ENCODE measurements around the gene FOXA1.
A peak's percentile ranks its signal among the peaks of the same experiment; 100 is the strongest.

Gene FOXA1

DNA sequence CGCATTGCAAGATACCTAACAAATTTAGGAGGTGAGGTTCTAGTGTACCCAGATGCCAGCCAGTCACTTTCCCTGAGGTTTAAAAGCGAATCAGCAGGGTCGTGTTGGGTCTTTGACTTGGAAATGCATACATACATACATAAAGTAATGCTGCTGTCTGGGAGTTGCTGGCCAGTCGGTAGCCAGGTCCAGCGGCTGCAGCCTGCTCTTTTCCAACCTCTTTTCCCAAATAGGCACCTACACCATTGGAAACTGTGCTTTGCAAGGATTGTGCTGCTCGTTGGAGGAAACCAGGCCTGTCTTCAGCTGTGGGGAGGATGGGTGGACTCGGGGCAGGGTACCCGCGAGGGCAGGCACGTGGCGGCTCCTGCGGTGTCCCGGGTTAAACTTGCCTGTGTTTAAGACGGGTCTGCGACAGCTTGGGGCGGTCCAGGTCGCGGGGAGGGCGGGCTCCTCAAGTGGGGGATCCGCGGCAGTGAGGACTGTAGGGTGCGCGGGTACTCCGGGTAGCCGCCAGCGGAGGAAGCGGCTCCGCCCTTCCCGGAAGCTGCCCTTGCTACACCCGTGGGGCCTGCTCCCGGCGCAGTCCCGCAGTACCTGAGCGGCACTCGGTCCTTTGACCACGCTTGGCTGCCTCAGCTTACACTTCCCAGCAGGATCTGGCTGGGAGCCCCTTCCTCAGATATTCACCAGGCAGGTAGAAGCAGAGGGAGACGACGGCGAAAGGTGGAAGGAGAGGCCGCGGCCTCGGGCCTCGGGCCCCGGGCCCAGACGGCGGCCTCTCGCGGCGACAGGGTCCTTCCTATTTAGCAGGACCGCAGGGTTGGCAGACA lies 3.1 kb upstream of the FOXA1 start:
- no peak for DNase-seq (ENCODE audit: extremely low read depth, low read depth)
- TF ChIP-seq CTCF (IDR thresholded peaks at IDR 0.05; ENCODE audit: low read depth, low read length): no peak

DNA sequence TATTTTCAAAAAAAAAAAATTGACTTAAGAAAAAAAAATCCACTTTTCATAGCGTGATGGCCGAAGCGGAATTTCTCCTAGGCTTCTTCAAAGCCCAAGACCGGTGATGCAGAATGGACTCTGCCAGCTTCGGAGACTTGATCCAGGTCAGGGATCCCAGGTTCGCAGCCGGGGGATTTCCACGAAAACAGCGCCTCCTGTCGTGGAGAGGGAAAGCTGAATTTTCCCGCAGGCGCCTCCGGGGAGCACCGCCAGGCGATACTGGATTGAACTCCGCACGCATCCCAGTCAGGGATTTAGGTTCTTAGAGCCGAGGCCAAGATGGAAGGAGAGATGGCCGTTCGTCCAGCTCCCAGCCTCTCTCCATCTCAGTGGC lies 2.5 kb upstream of the FOXA1 start:
- DNase-seq (ENCODE audit: extremely low read depth, low read depth): no peak
- TF ChIP-seq CTCF (IDR thresholded peaks at IDR 0.05; ENCODE audit: low read depth, low read length): peak; percentile 33

GRCh38 chr14:37596790-37597472 lies 1.9 kb upstream of the FOXA1 start:
- DNase-seq (ENCODE audit: extremely low read depth, low read depth): no peak
- no peak for TF ChIP-seq CTCF (IDR thresholded peaks at IDR 0.05; ENCODE audit: low read depth, low read length)

- no peak for DNase-seq (ENCODE audit: extremely low read depth, low read depth)
Measured at GRCh38 chr14:37595809-37596621, 966 bp upstream of the FOXA1 start.

GRCh38 chr14:37594238-37594970 lies 645 bp downstream of the FOXA1 start:
- DNase-seq (ENCODE audit: extremely low read depth, low read depth): peak; percentile 44
- peak; percentile 90 for TF ChIP-seq CTCF (IDR thresholded peaks at IDR 0.05; ENCODE audit: low read depth, low read length)

More at GRCh38 chr14:37595809-37596621, 966 bp upstream of the FOXA1 start:
- no peak for TF ChIP-seq CTCF (IDR thresholded peaks at IDR 0.05; ENCODE audit: low read depth, low read length)

DNA sequence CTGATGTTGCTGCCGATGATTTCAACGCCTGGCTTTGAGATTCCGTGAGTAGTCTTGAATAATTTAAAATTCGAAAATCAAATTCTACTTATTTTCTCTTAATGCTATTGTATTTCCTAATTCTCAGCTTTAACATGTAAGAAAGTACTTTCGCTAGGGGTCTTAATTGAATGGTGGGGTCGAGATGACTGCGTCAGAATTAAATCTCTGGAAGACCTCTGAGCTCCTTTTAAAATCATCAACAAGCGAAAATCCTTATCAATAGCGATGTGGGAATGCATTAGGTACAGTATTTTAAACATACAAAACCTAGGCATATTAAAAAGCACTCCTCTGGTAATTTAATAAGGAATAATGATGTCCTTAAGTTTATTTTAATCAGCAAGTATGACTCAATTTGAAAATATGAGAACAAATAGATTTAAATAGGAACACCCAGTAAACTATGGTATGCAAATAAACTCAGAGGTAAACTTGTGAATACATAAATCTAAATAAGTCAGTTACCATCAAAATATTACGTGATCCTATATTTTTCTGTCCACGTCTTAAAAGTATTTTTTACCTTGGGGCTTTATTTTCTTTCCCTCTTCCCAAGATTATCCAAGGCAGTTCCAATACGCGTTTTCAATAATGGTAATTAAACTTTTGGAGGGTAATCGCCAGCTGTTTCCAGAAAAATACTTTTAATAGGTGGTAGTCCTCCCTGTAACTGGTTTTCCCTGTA lies 1.4 kb downstream of the FOXA1 start:
- DNase-seq (ENCODE audit: extremely low read depth, low read depth): no peak
- no peak for TF ChIP-seq CTCF (IDR thresholded peaks at IDR 0.05; ENCODE audit: low read depth, low read length)
